Dermis microvascular lymphatic vessel endothelial cell (primary cell): ENCODE measurements around the gene SPACDR. TPM values are rescaled to one million over a fixed set of nuclear protein-coding genes. Genes with fewer than 3 reads are reported as not detected.

ENCODE experiments used
- DNase-seq, 2 donors: peaks; one replicate each; pipeline versions ENCODE4 v3.0.0 to v3.0.0-alpha.2; 2010; ENCODE audit warnings: low read depth in 2 of 2
- total RNA-seq: library from RNA; depleted of rRNA; stranded (reverse); fragments of >200 nt; gene quantifications from 2 replicates; pipeline ENCODE4 v1.2.1, GENCODE V29; 2014

The SPACDR gene
- total RNA-seq, 1 donor from 2014 or later: 0.39 TPM

- no peak for DNase-seq
Measured at GRCh38 chr7:100419660-100420226, 44.3 kb downstream of the SPACDR start.

GRCh38 chr7:100418930-100419659 is 45.0 kb downstream of the SPACDR start:
- DNase-seq: no peak

- no peak for DNase-seq
Measured at GRCh38 chr7:100415448-100415847, 48.6 kb downstream of the SPACDR start.

GRCh38 chr7:100413889-100414288 is 50.2 kb downstream of the SPACDR start:
- DNase-seq: no peak

- DNase-seq: no peak
Measured at GRCh38 chr7:100413346-100413745, 50.7 kb downstream of the SPACDR start.

GRCh38 chr7:100411101-100411500 is 53.0 kb downstream of the SPACDR start:
- no peak for DNase-seq

- DNase-seq: peak; percentile 58 to 72
Measured at GRCh38 chr7:100407285-100408180, 56.5 kb downstream of the SPACDR start.

- DNase-seq: no peak
Measured at GRCh38 chr7:100406767-100407166, 57.3 kb downstream of the SPACDR start.

Other genes with a start within 250 kb of the SPACDR start
- not detected in 2 replicates for gene PVRIG, start 244.3 kb downstream of the SPACDR start, total RNA-seq
- not detected in 2 replicates for gene SPDYE3, start 156.6 kb downstream of the SPACDR start, total RNA-seq
- 4.1 and 10.2 TPM in 2 replicates for gene PILRB, start 106.1 kb downstream of the SPACDR start, total RNA-seq
- 0.13 TPM in 1 of 2 replicates, not detected in the other for gene PILRA, start 90.8 kb downstream of the SPACDR start, total RNA-seq
- 0.76 and 0.77 TPM in 2 replicates for gene ZCWPW1, start 35.6 kb downstream of the SPACDR start, total RNA-seq
- 32.2 and 49.6 TPM in 2 replicates for gene MEPCE, start 34.4 kb downstream of the SPACDR start, total RNA-seq
- 10.1 and 11.6 TPM in 2 replicates for gene PPP1R35, start 27.8 kb downstream of the SPACDR start, total RNA-seq
- 18.5 and 37.6 TPM in 2 replicates for gene TSC22D4, start 15.0 kb upstream of the SPACDR start, total RNA-seq
- gene NYAP1, start 19.7 kb upstream of the SPACDR start, total RNA-seq: 2.1 and 3.9 TPM in 2 replicates
- gene AGFG2, start 74.9 kb upstream of the SPACDR start, total RNA-seq: 28.5 and 51.7 TPM in 2 replicates
- gene SAP25, start 109.6 kb upstream of the SPACDR start, total RNA-seq: 0.13 TPM in 1 of 2 replicates, not detected in the other
- 5.1 and 6.1 TPM in 2 replicates for gene LRCH4, start 121.9 kb upstream of the SPACDR start, total RNA-seq
- 0.13 and 0.25 TPM in 2 replicates for gene FBXO24, start 122.1 kb upstream of the SPACDR start, total RNA-seq
- gene PCOLCE, start 138.1 kb upstream of the SPACDR start, total RNA-seq: 0.13 and 0.51 TPM in 2 replicates
- gene MOSPD3, start 148.3 kb upstream of the SPACDR start, total RNA-seq: 6.7 and 6.8 TPM in 2 replicates
- 0.13 and 0.26 TPM in 2 replicates for gene TFR2, start 177.3 kb upstream of the SPACDR start, total RNA-seq
- gene ACTL6B, start 192.2 kb upstream of the SPACDR start, total RNA-seq: not detected in 2 replicates
- gene GNB2, start 209.5 kb upstream of the SPACDR start, total RNA-seq: 61.2 and 97.4 TPM in 2 replicates
- gene GIGYF1, start 230.0 kb upstream of the SPACDR start, total RNA-seq: 9.0 and 15.2 TPM in 2 replicates
- 32.2 and 36.6 TPM in 2 replicates for gene POP7, start 241.9 kb upstream of the SPACDR start, total RNA-seq